Gastroesophageal sphincter (tissue), 3 donors: ENCODE results near the gene ZNF692.

Experiments used
- POLR2A ChIP-seq, 2 donors: fragments of 450-650 bp; IDR thresholded peaks; one replicate each; pipeline ENCODE4 v1.6.1; 2017; ENCODE audit warnings: antibody characterized with exemption in 2 of 2, mild to moderate bottlenecking in 2 of 2, moderate library complexity in 1 of 2
- TF ChIP-seq, protein P1 (sequence below), 4 experiments: fragments of 200-600 bp in 2 of 4; fragments of 450-650 bp in 2 of 4; sonication (generic) in 1 of 4; IDR thresholded peaks; one replicate each; pipeline ENCODE4 v1.5.1; 2017 to 2019; ENCODE audit warnings: antibody characterized with exemption in 4 of 4, mild to moderate bottlenecking in 2 of 4, moderate library complexity in 2 of 4

DNA sequence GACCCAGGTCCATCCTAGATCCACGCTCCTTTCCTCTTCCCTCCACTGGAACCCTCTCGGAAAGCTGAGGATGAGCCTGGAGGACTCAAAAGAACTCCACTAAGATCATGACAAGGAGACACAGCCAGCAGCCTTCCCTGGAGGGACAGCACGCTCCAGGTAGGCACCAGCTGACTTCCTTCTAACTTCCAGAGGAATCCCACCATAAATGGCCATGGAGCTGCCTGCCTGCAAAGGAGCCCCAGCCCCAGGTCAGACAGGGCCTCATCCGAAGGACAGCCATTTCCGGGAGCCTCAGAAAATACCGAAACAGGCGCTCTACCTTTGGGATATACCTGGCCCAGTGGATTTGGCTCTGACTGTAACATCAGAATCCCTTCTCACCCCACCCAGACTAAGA lies 37.2 kb downstream of the ZNF692 start:
- TF ChIP-seq, protein P1, sequence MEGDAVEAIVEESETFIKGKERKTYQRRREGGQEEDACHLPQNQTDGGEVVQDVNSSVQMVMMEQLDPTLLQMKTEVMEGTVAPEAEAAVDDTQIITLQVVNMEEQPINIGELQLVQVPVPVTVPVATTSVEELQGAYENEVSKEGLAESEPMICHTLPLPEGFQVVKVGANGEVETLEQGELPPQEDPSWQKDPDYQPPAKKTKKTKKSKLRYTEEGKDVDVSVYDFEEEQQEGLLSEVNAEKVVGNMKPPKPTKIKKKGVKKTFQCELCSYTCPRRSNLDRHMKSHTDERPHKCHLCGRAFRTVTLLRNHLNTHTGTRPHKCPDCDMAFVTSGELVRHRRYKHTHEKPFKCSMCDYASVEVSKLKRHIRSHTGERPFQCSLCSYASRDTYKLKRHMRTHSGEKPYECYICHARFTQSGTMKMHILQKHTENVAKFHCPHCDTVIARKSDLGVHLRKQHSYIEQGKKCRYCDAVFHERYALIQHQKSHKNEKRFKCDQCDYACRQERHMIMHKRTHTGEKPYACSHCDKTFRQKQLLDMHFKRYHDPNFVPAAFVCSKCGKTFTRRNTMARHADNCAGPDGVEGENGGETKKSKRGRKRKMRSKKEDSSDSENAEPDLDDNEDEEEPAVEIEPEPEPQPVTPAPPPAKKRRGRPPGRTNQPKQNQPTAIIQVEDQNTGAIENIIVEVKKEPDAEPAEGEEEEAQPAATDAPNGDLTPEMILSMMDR (IDR thresholded peaks at IDR 0.05) = no peak
- no peak for TF ChIP-seq POLR2A (IDR thresholded peaks at IDR 0.05)
